Tibial artery (tissue), 4 donors: ENCODE data around the gene RNF5.

Source experiments
- DNase-seq, 2 donors: peaks; one replicate each; pipeline ENCODE4 v3.0.0-alpha.2; 2019
- H3K27ac ChIP-seq, 2 donors: fragments of 200-600 bp; sonication (generic) in 1 of 2; 1 replicate in 1 of 2; 2 replicates in 1 of 2; pipeline ENCODE4 v1.5.1; 2018 to 2019; ENCODE audit warnings: mild to moderate bottlenecking in 1 of 2
- H3K27me3 ChIP-seq, 2 donors: fragments of 200-600 bp; sonication (generic) in 1 of 2; one replicate each; pipeline versions ENCODE4 v1.5.1 to v1.6.0; 2016 to 2019
- H3K36me3 ChIP-seq, 3 donors: fragments of 200-600 bp; sonication (generic) in 2 of 3; one replicate each; pipeline ENCODE4 v1.5.1; 2016 to 2019; ENCODE audit warnings: mild to moderate bottlenecking in 2 of 3
- H3K4me1 ChIP-seq, 4 donors: fragments of 200-600 bp; sonication (generic) in 2 of 4; 1 replicate in 3 of 4; 2 replicates in 1 of 4; pipeline ENCODE4 v1.5.1; 2016 to 2019
- H3K4me3 ChIP-seq, 2 donors: fragments of 200-600 bp; sonication (generic) in 1 of 2; 1 replicate in 1 of 2; 2 replicates in 1 of 2; pipeline ENCODE4 v1.5.1; 2018 to 2019; ENCODE audit warnings: mild to moderate bottlenecking in 2 of 2
- H3K9me3 ChIP-seq, 3 donors: fragments of 200-600 bp; sonication (generic) in 1 of 3; one replicate each; pipeline ENCODE4 v1.5.1; 2016 to 2019
- CTCF ChIP-seq, 2 experiments: fragments of 200-600 bp in 1 of 2; fragments of 450-650 bp in 1 of 2; IDR thresholded peaks; one replicate each; pipeline ENCODE4 v1.5.1; 2017 to 2019; ENCODE audit warnings: antibody characterized with exemption in 2 of 2, mild to moderate bottlenecking in 1 of 2, moderate library complexity in 1 of 2
- intact Hi-C: fragments of 100-400 bp; cut with DNase I; formaldehyde crosslinking; loops from one replicate; pipeline ENCODE4 v1.15.0; 2023; ENCODE audit warnings: low total_unique reads

Gene RNF5

GRCh38 chr6:32168807-32169591, 9.2 kb upstream of the RNF5 start:
- no peak overlapping the region for H3K27ac ChIP-seq
- intact Hi-C loops: no loop called here
- H3K36me3 ChIP-seq: peaks cover 31 to 69% (median 61%) of the 10 kb centered on the region in 3 donors
- peaks cover 0 to 6% (median 0%) of the 10 kb centered on the region in 4 donors for H3K4me1 ChIP-seq
- no peaks in the 10 kb centered on the region for H3K27me3 ChIP-seq
- DNase-seq: no peak
- no peak for TF ChIP-seq CTCF (IDR thresholded peaks at IDR 0.05)
- H3K9me3 ChIP-seq: no peaks in the 10 kb centered on the region
- H3K4me3 ChIP-seq: no peak overlapping the region

GRCh38 chr6:32170294-32170693, 7.9 kb upstream of the RNF5 start:
- intact Hi-C loops: no loop called here
- Histone ChIP-seq H3K4me1 (peaks cover 0 to 14% (median 9%) of the 10 kb centered on the region in 4 donors), H3K27me3 (no peaks in the 10 kb centered on the region), H3K9me3 (no peaks in the 10 kb centered on the region), H3K4me3 (no peak overlapping the region), H3K27ac (no peak overlapping the region), H3K36me3 (peaks cover 25 to 60% (median 52%) of the 10 kb centered on the region in 3 donors)
- no peak for TF ChIP-seq CTCF (IDR thresholded peaks at IDR 0.05)
- no peak for DNase-seq

GRCh38 chr6:32171234-32171633, 7.0 kb upstream of the RNF5 start:
- peaks cover 25 to 52% (median 46%) of the 10 kb centered on the region in 3 donors for H3K36me3 ChIP-seq
- H3K4me3 ChIP-seq: no peak overlapping the region
- peaks cover 0 to 22% (median 12%) of the 10 kb centered on the region in 4 donors for H3K4me1 ChIP-seq
- DNase-seq: no peak
- intact Hi-C loops: no loop called here
- no peak overlapping the region for H3K27ac ChIP-seq
- H3K27me3 ChIP-seq: no peaks in the 10 kb centered on the region
- TF ChIP-seq CTCF (IDR thresholded peaks at IDR 0.05): no peak
- H3K9me3 ChIP-seq: no peaks in the 10 kb centered on the region

GRCh38 chr6:32173051-32173727, 5.0 kb upstream of the RNF5 start:
- Histone ChIP-seq H3K4me3 (no peak overlapping the region), H3K27ac (no peak overlapping the region), H3K27me3 (no peaks in the 10 kb centered on the region), H3K36me3 (peaks cover 13 to 33% (median 27%) of the 10 kb centered on the region in 3 donors), H3K9me3 (no peaks in the 10 kb centered on the region), H3K4me1 (peaks cover 0 to 30% (median 20%) of the 10 kb centered on the region in 4 donors)
- intact Hi-C loops: no loop called here
- no peak for TF ChIP-seq CTCF (IDR thresholded peaks at IDR 0.05)
- no peak for DNase-seq

GRCh38 chr6:32174416-32174815, 3.8 kb upstream of the RNF5 start:
- Histone ChIP-seq H3K9me3 (no peaks in the 10 kb centered on the region), H3K27me3 (no peaks in the 10 kb centered on the region), H3K4me1 (peaks cover 0 to 37% (median 28%) of the 10 kb centered on the region in 4 donors), H3K4me3 (no peak overlapping the region), H3K36me3 (peaks cover 13 to 21% (median 16%) of the 10 kb centered on the region in 3 donors), H3K27ac (no peak overlapping the region)
- intact Hi-C loops: loop anchor here (2.0 kb wide), 1 partner anchor 18 kb away; no protein-coding TSS in a partner anchor
- no peak for DNase-seq
- TF ChIP-seq CTCF (IDR thresholded peaks at IDR 0.05): no peak
